ENCODE measurements around the gene FAM156B.
"Not testable (repeated sequence)": the region's sequence is repeated elsewhere in the genome, so short reads cannot be mapped to it uniquely, and the experiment has no call there.

Gene FAM156B

DNA sequence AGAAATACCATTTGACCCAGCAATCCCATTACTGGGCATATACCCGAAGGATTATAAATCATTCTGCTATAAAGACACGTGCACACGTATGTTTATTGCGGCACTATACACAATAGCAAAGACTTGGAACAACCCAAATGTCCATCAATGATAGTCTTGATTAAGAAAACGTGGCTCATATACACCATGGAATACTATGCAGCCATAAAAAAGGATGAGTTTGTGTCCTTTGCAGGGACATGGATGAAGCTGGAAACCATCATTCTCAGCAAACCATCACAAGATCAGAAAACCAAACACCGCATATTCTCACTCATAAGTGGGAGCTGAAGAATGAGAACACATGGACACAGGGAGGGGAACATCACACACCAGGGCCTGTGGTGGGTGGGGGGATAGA, 33.1 kb downstream of the FAM156B start:
- DNase-seq, result not testable (repeated sequence)

DNA sequence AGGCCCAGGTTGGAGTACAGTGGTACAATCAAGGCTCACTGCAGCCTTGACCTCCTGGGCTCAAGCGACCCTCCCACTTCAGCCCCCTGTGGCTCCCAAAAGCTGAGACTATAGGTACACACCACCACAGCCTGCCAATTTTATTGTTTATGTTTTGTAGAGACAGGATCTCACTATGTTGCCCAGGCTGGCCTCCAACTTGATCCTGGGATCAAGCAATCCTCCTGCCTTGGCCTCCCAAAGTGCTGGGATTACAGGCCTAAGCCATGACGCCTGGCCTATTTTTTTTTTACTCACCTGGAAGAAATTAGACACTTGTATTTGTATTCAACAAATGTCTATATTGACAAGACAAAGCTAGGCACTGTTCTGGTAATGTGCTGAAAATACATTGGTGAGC, 36.1 kb downstream of the FAM156B start:
- no peak for DNase-seq

- no peak for DNase-seq
Measured at GRCh38 chrX:52933976-52934703, 37.0 kb downstream of the FAM156B start.

GRCh38 chrX:52934704-52935469, 37.8 kb downstream of the FAM156B start:
- peak; percentile 29 to 71 for DNase-seq

DNA sequence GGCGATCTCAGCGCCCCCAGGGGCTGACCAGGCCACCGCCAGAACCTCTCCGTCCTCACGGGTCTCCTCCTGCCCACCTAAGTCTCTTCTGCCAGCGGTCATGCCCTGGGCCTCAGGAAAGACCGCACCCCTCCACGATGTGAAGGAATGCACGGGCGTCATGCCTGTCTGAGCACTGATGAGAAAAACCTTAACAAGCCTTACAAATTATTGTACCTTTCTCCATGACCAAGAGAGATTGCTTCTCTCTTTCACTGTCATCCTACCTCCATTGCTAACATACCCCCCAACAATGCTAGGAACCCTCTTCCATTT, 38.3 kb downstream of the FAM156B start:
- not testable (repeated sequence) for DNase-seq

GRCh38 chrX:52940704-52941103, 43.6 kb downstream of the FAM156B start:
- DNase-seq, result not testable (repeated sequence)

DNA sequence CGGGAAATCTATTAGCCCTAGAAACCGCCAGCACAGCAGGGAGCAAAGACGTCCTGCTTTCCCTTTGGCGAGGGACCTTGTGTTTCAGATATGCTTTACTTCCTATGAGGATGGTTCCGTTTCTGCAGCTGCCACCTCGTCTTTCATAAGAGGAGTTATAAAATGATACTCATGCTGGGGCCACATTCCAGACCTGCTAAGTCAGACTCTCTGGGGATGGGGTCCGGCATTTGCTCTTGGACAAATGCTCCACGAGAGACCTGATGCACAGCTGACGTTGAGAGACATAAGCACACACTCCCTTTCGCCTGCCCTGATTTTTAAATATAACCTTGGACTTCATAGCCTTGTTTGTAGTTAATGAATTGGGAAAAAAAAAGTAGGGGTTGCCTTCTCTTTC, 44.6 kb downstream of the FAM156B start:
- DNase-seq, result not testable (repeated sequence)

DNA sequence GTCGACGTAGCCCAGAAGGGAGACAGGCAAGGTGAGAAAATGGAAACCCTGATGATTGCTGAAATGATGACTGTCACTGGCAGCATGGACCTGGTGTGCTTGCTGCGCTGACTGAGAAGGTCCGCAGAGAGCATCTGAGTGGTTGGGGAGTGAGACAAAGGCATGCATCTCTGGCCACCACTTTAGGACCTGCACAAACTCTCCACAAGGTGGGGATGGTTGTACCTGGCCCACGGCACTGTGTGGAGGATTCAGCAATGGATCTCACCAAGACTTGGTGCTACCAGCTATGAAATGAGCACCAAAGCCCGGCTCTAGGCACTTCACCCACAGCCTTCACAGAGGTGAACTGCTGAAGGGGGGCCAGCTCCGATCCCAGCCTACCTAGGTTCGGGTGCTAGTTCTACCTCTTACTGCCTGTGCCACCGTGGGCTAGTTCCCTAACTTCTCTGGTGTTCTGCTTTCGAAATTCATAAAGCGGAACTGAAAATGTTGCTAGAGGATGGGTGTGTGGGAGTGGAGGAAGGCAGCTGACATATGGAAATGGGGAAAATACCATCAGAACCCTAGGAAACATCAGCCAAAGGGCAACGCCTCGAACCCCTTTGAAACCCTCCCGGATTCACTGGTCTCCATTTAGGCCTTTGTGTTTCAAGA, 48.8 kb downstream of the FAM156B start:
- DNase-seq, result not testable (repeated sequence)

- DNase-seq, result not testable (repeated sequence)
Measured at GRCh38 chrX:52947501-52947900, 50.4 kb downstream of the FAM156B start.

DNA sequence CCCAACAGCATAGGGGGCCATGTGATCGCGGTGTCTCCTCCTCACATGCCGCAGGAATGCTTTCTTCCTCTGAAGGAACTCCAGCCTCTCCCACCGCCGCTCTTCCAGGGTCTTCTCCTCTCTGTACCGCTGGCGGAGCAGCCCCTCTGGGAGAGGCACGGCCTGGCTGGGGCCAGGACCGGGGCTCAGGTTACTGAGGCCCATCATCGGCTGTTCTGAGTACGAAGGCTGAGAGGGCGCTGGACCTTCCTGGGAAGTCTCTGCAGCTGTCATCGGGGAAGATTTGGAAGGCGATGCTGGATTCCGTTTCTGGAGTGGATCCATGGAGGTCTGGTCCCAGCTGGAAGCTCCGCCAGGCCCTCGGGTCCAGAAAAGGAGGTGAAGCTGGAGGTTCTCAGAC, 51.1 kb downstream of the FAM156B start:
- DNase-seq, result not testable (repeated sequence)

DNA sequence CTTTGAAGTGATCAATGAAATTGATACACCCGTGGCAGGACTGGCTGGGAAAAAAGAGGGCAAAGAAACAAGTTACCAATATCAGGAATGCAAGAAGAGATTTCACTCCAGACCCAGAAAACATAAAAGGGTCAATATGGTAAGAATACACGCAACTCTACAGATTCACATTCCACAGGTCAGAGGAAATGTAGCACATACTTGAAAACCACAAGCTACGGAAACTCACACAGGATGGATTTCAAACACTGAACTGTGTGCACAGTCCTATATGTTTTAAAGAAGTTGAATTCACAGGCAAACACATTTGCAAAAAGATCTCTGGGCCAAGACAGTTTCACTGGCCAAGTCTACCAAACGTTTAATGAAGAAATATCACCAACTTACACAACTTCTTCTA, 52.2 kb downstream of the FAM156B start:
- not testable (repeated sequence) for DNase-seq

- not testable (repeated sequence) for DNase-seq
Measured at GRCh38 chrX:52949884-52950283, 52.8 kb downstream of the FAM156B start.
